GM19043 (cell line): ENCODE results near the gene TMCO6.
A peak's percentile ranks its signal among the peaks of the same experiment; 100 is the strongest.
"Not testable (repeated sequence)": the region's sequence is repeated elsewhere in the genome, so short reads cannot be mapped to it uniquely, and the experiment has no call there.

Experiments
- ATAC-seq: cut with Tn5 transposase; IDR thresholded peaks from one replicate; pipeline ENCODE4 v1.9.1; 2021; ENCODE audit warnings: low read depth; ENCODE audit not compliant: unreplicated experiment

The TMCO6 gene

GRCh38 chr5:140639148-140639981, at the start of gene TMCO6:
Gene TMCO6, plus strand, starts transcription at chr5:140639451. Its CDS starts 77 bp downstream, at chr5:140639528.
- peak; percentile 93 for ATAC-seq

DNA sequence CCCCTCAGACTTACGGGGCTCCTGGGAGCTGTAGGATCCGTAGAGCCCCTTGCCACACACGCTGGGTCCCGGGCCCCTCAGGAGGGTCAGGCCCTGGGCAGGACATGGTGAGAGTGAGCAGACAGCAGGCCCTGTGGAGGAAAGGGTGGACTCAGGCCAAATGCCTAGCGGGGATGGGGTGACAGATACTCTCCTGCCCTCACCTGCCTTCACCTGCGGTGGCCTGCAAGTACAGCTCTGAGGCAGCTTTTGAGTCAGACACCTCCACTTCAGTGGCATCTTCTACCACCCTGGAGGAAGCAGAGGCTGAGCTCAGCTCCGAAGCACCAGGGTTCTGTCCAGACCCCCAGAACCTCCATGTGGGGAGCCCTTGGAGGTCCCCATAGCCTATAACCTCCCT, 48.4 kb upstream of the TMCO6 start:
- ATAC-seq = no peak

GRCh38 chr5:140591747-140592372, 47.4 kb upstream of the TMCO6 start:
- ATAC-seq = no peak

DNA sequence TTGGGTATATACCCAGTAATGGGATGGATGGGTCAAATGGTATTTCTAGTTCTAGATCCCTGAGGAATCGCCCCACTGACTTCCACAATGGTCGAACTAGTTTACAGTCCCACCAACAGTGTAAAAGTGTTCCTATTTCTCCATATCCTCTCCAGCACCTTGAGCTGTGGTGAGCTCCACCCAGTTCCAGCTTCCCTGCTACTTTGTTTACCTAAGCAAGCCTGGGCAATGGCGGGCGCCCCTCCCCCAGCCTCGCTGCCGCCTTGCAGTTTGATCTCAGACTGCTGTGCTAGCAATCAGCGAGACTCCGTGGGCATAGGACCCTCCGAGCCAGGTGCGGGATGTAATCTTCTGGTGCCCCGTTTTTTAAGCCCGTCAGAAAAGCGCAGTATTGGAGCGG, 46.2 kb upstream of the TMCO6 start:
- ATAC-seq = not testable (repeated sequence)

GRCh38 chr5:140594169-140594568, 45.1 kb upstream of the TMCO6 start:
- ATAC-seq = no peak

- no peak for ATAC-seq
Measured at GRCh38 chr5:140595538-140596300, 43.5 kb upstream of the TMCO6 start.

- ATAC-seq = no peak
Measured at GRCh38 chr5:140596321-140596741, 42.9 kb upstream of the TMCO6 start.

DNA sequence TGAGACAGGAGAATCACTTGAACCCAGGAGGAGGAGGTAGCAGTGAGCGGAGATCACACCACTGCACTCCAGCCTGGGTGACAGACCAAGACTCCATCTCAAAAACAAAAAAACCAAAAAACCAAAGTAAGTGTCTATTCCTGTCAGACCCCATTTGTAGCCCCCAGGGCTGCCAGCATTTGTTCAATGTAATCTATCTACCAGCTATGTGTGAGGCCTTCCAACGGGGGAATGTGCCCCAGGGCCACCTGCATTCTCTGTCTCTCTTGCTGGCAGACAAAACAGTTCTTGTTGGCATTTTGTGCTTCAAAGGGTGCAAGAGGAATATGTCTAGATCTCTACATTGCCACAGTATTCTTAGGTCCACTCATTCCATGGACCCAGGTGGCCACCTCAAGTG, 40.4 kb upstream of the TMCO6 start:
- no peak for ATAC-seq

DNA sequence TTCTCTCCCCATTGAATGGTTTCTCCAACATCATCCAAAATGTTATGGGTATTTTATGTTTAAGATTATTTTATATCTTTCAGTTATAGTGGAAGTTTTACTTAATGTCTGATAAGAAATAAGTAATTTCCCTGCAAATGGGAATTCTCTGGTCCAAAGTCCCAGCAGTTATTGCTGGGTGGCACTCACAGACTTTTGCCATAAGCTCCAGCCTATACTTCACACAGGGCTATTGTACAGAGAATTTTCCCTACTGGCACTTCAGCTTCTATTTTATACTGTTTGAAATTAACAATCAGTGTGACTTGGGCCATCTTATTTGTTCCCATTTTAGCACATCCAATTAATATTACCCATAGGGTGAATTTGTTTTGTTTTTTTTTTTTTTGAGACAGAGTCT, 39.2 kb upstream of the TMCO6 start:
- no peak for ATAC-seq

DNA sequence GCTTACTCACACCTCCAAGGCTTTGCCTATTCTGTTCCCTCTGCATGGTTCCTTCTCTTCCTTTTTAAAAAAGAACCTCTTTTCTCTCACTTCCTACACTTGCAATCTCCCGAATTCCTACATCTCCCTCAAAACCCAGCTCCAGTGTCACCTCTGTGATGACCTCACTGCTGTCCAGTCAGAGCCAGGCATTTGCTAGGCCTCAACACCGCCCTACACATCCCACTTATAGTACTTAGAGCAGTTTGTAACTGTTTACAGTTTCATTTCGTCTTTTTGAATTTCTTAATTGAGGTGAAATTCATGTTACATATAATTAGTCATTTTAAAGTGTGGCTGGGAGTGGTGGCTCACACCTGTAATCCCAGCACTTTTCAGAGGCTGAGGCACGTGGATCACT, 37.1 kb upstream of the TMCO6 start:
- ATAC-seq = no peak

- not testable (repeated sequence) for ATAC-seq
Measured at GRCh38 chr5:140603446-140603698, 35.9 kb upstream of the TMCO6 start.

DNA sequence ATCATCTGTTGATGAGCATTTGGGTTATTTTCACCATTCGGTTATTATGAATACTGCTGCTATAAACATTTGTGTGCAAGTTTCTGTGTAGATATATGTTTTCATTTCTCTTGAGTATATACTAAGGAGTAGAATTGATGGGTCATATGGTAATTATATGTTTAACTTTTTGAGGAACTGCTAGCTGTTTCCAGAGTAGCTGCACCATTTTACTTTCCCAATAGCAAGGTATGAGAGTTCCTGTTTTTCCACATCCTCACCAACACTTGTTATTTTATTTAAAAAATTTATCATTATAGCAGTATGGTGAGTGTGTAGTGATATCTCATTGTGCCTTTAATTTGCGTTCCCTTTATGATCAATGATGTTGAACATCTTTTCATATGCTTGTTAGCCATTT, 35.5 kb upstream of the TMCO6 start:
- ATAC-seq = no peak

DNA sequence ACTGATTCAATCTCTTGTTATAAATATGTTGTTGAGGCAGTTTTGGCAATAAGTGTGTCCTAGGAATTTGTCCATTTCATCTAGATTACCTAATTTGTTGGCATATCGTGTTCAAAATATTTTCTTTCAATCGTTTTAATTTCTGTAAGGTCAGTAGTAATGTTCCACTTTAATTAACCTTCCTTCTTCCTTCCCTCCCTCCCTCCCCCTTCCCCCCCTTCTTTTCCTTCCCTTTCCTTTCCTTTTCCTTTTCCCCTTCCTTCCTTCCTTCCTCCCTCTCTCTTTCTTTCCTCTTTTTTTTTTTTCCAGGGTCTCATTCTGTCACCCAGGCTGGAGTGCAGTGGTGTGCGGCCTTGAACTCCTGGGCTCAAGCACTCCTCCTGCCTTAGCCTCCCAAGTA, 33.4 kb upstream of the TMCO6 start:
- no peak for ATAC-seq

DNA sequence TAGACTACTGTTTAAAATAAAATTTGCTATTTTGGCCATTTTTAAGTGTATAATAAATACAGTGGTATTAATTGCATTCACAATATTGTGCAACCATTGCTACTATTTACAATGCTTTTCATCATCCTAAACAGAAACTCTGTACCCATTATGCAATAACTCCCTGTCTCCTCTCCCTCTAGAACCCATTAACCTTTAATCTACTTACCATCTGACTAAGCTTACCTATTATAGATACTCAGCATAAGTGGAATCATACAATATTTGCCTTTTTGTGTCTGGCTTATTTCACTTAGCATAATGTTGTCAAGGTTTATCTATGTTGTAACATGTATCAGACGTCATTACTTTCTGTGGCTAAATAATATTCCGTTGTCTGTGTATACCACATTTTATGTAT, 32.2 kb upstream of the TMCO6 start:
- ATAC-seq = no peak

- no peak for ATAC-seq
Measured at GRCh38 chr5:140608722-140609121, 30.5 kb upstream of the TMCO6 start.

- no peak for ATAC-seq
Measured at GRCh38 chr5:140609126-140609525, 30.1 kb upstream of the TMCO6 start.

DNA sequence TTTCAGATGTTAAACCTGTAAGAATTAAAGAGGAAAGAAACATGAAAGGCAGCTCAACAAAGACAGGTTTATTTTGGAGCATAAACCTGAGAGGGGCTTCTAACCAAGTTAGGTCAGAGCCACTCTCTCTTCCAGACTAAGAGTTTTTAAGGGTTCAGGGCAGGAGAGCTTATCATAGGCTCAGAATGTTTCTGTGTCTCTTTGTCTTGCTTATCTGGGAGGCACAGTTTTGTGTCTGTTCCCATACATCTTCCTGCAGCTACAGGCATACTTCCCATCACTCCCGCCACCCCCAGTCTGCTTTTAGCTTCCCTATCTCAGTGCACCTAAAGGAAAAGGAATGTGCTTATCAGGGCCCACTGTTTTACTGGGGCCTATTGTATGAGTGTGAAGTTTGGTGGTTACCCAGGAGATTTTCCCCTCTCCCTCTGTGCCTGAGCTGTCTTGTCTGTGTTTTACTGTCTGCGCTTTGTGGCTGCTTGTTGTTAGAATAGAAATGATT, 28.2 kb upstream of the TMCO6 start:
- ATAC-seq = no peak

DNA sequence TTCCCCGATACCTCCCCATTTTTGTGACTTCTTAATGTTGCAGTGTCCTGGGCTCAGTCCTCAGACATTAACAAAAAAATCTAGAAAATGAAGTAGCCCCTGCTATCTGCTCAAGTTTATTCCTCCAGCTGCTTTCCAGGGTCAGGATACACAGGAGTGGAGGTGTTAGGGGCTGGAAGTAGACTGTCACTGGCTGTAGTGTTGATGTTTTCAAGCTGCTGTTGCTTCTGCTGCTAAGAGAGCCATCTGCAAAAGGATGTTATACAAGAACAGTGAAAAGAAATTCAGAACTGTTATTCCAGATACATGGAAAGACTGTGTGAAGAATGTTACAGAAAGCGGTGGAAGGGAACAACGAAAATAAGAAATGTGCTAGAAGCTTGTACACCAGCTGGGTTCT, 16.9 kb upstream of the TMCO6 start:
- no peak for ATAC-seq

DNA sequence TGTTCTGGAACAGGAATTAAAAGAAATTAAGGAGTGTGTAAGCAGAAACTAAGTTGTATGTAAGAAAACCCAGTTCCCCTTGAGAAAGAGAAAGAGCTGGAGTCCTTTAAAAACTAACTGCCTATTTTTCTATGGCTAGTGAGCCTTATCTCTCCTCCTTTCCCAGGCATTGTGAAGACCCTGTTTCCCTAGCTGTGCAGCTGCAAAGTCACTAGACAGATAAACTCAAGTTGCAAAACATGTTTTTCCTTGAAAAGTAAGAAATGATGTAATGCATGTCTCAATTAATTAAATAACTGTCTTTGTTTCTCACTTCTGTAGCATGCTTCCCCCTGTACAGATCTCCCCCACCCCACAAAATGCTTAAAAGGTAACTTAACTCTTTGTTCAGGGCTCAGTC, 16.2 kb upstream of the TMCO6 start:
- ATAC-seq = not testable (repeated sequence)

DNA sequence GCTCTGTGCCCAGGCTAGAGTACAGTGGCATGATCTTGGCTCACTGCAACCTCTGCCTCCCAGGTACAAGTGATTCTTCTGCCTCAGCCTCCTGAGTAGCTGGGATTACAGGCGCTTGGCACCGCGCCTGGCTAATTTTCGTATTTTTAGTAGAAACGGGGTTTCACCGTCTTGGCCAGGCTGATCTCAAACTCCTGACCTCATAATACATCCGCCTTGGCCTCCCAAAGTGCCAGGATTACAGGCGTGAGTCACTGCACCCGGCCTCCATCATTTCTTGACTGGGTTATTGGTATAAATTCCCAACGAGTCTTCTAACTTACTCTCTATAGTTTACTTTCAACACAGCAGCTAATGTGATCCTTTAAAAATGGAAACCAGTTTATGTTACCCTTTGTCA, 14.4 kb upstream of the TMCO6 start:
- ATAC-seq = not testable (repeated sequence)

GRCh38 chr5:140627972-140628371, 11.3 kb upstream of the TMCO6 start:
- no peak for ATAC-seq
